GM12801 (cell line): ENCODE measurements around the gene SLC25A1.

ENCODE experiments used
- CTCF ChIP-seq: IDR thresholded peaks from one replicate; pipeline ENCODE4 v1.5.1; 2011; ENCODE audit warnings: control low read depth; ENCODE audit not compliant: insufficient read length; ENCODE audit errors: extremely low read depth

SLC25A1 gene

GRCh38 chr22:19178657-19179496 is at the start of gene SLC25A1:
TSS of gene SLC25A1 (minus strand) at chr22:19178736. CDS start at chr22:19178673, 63 bp downstream.
- no peak for TF ChIP-seq CTCF

GRCh38 chr22:19228179-19228578 is 49.6 kb upstream of the SLC25A1 start:
- no peak for TF ChIP-seq CTCF

- no peak for TF ChIP-seq CTCF
Observed at GRCh38 chr22:19226428-19226827, 47.9 kb upstream of the SLC25A1 start.

GRCh38 chr22:19225560-19225959 is 47.0 kb upstream of the SLC25A1 start:
- TF ChIP-seq CTCF, result no peak

- no peak for TF ChIP-seq CTCF
Observed at GRCh38 chr22:19224985-19225384, 46.4 kb upstream of the SLC25A1 start.

- no peak for TF ChIP-seq CTCF
Observed at GRCh38 chr22:19224557-19224956, 46.0 kb upstream of the SLC25A1 start.

- TF ChIP-seq CTCF, result no peak
Observed at GRCh38 chr22:19223617-19224016, 45.1 kb upstream of the SLC25A1 start.
